Activated CD8-positive, alpha-beta memory T cell treated with anti-CD3 and anti-CD28 coated beads, Interleukin-2, amount 50 U/mL, for 48 hours (primary cell): Measurements from ENCODE around the gene PIGX.
"Not testable (repeated sequence)": the region's sequence is repeated elsewhere in the genome, so short reads cannot be mapped to it uniquely, and the experiment has no call there.

Experiments used
- DNase-seq: peaks from one replicate; pipeline ENCODE4 v3.0.0-alpha.2; 2020

PIGX gene

GRCh38 chr3:196706731-196707130, 5.4 kb upstream of the PIGX start:
- no peak for DNase-seq

- no peak for DNase-seq
Observed at GRCh38 chr3:196707566-196707965, 4.6 kb upstream of the PIGX start.

GRCh38 chr3:196708467-196708866, 3.7 kb upstream of the PIGX start:
- no peak for DNase-seq

GRCh38 chr3:196712514-196713413, 587 bp downstream of the PIGX start:
- DNase-seq = no peak

GRCh38 chr3:196717162-196717561, 5.0 kb downstream of the PIGX start:
- DNase-seq = not testable (repeated sequence)

GRCh38 chr3:196721097-196721496, 8.9 kb downstream of the PIGX start:
- no peak for DNase-seq

- no peak for DNase-seq
Observed at GRCh38 chr3:196726788-196727675, 14.9 kb downstream of the PIGX start.

- DNase-seq = no peak
Observed at GRCh38 chr3:196735751-196736150, 23.6 kb downstream of the PIGX start.

- DNase-seq = no peak
Observed at GRCh38 chr3:196736670-196737374, 24.6 kb downstream of the PIGX start.

GRCh38 chr3:196737655-196738054, 25.5 kb downstream of the PIGX start:
- no peak for DNase-seq

GRCh38 chr3:196739671-196740480, 27.7 kb downstream of the PIGX start, which contains the start of gene PAK2:
TSS of gene PAK2 (plus strand) at chr3:196739857. CDS start at chr3:196782647, 42,790 bp downstream.
- DNase-seq = peak; percentile 93

GRCh38 chr3:196740481-196741248, 28.5 kb downstream of the PIGX start:
- DNase-seq = peak; percentile 64

GRCh38 chr3:196741249-196741889, 29.2 kb downstream of the PIGX start:
- no peak for DNase-seq

GRCh38 chr3:196743569-196743968, 31.4 kb downstream of the PIGX start:
- not testable (repeated sequence) for DNase-seq

GRCh38 chr3:196749125-196749524, 36.9 kb downstream of the PIGX start:
- DNase-seq = no peak

- DNase-seq = no peak
Observed at GRCh38 chr3:196753201-196753600, 41.0 kb downstream of the PIGX start.

- DNase-seq = no peak
Observed at GRCh38 chr3:196754091-196754981, 42.2 kb downstream of the PIGX start.

GRCh38 chr3:196756732-196757131, 44.6 kb downstream of the PIGX start:
- DNase-seq = no peak

GRCh38 chr3:196757876-196758739, 45.9 kb downstream of the PIGX start:
- DNase-seq = no peak
